PFSK-1 (cell line): ENCODE results near the gene TMC5.

Experiments used
- FOXP2 ChIP-seq: optimal IDR thresholded peaks from 2 replicates; pipeline ENCODE3; 2011; ENCODE audit warnings: borderline replicate concordance, control low read depth, inconsistent platforms; ENCODE audit not compliant: insufficient read depth; ENCODE audit errors: extremely low read length, extremely low read depth
- POLR2AphosphoS5 ChIP-seq: IDR thresholded peaks from 2 replicates; pipeline ENCODE4 v1.6.1; 2012; ENCODE audit warnings: low read depth, mild to moderate bottlenecking, control low read depth, low read length, moderate library complexity
- REST ChIP-seq, 2 experiments: IDR thresholded peaks; 2 replicates each; pipeline versions ENCODE4 v1.6.1 to v1.8.0; 2011 to 2012; ENCODE audit warnings: low read depth in 2 of 2, low read length in 2 of 2, control low read depth in 1 of 2, inconsistent platforms in 1 of 2, mild to moderate bottlenecking in 1 of 2, moderate library complexity in 1 of 2; ENCODE audit not compliant: insufficient read depth in 1 of 2
- SIN3A ChIP-seq: IDR thresholded peaks from 2 replicates; pipeline ENCODE4 v1.6.1; 2012; ENCODE audit warnings: mild to moderate bottlenecking, low read length, moderate library complexity, borderline replicate concordance; ENCODE audit not compliant: insufficient read depth
- TAF1 ChIP-seq: IDR thresholded peaks from 2 replicates; pipeline ENCODE4 v1.6.1; 2012; ENCODE audit warnings: low read length, control low read depth, borderline replicate concordance; ENCODE audit not compliant: insufficient read depth

DNA sequence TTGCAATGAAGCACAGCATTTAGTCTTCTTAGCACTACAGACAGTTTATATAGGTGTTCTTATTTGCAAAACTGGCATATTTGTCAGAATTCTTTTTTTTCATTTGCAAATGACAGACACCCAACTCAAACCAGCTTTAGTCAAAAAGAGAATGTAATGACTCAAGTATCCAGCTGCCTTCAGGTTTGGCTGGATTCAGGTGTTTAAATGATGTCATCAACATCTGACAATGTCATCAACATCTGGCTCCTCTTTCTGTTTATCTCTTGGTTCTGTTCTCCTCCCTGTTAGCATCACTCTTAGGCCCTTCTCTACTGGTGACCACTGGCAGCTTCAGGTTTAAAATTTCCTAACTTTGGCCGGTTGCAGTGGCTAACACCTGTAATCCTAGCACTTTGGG, 18.9 kb downstream of the TMC5 start:
- TF ChIP-seq REST (IDR thresholded peaks at IDR 0.05; ENCODE audit: insufficient read depth in 1 of 2, low read depth in 2 of 2, low read length in 2 of 2) (no peak), POLR2AphosphoS5 (no peak), TAF1 (no peak), FOXP2 (no peak), SIN3A (no peak)
